ENCODE results near the gene UBA6. TPM values are rescaled to one million over a fixed set of nuclear protein-coding genes. Genes with fewer than 3 reads are reported as not detected.
A peak's percentile ranks its signal among the peaks of the same experiment; 100 is the strongest.

UBA6 gene
- total RNA-seq, 2 donors from 2014 or later = 12.5 to 13.7 TPM

- TF ChIP-seq, protein P1, sequence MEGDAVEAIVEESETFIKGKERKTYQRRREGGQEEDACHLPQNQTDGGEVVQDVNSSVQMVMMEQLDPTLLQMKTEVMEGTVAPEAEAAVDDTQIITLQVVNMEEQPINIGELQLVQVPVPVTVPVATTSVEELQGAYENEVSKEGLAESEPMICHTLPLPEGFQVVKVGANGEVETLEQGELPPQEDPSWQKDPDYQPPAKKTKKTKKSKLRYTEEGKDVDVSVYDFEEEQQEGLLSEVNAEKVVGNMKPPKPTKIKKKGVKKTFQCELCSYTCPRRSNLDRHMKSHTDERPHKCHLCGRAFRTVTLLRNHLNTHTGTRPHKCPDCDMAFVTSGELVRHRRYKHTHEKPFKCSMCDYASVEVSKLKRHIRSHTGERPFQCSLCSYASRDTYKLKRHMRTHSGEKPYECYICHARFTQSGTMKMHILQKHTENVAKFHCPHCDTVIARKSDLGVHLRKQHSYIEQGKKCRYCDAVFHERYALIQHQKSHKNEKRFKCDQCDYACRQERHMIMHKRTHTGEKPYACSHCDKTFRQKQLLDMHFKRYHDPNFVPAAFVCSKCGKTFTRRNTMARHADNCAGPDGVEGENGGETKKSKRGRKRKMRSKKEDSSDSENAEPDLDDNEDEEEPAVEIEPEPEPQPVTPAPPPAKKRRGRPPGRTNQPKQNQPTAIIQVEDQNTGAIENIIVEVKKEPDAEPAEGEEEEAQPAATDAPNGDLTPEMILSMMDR (IDR thresholded peaks at IDR 0.05) = no peak
- TF ChIP-seq POLR2A (IDR thresholded peaks at IDR 0.05) = no peak
- Histone ChIP-seq H3K27me3 (no peaks in the 10 kb centered on the region), H3K36me3 (replicated peaks in 1 of 2; ENCODE audit: insufficient read depth in 1 of 2, low read depth in 2 of 2) (no peaks in the 10 kb centered on the region), H3K4me3 (no peak overlapping the region), H3K4me1 (peaks cover 15% of the 10 kb centered on the region), H3K9me3 (no peaks in the 10 kb centered on the region), H3K27ac (no peak overlapping the region)
- DNase-seq (no peak), ATAC-seq (no peak)
- WGBS, 2 donors = 92 to 97% methylated on average over 5 of the region's 5 CpGs
- intact Hi-C loops (cut with DNase I) = no loop called here
These were observed 22.4 kb upstream of the UBA6 start for GRCh38 chr4:67723341-67723740.

- 93 to 95% methylated on average over 9 of the region's 9 CpGs for WGBS, 2 donors
- DNase-seq = no peak
- H3K27me3 ChIP-seq = no peaks in the 10 kb centered on the region
- ATAC-seq = no peak
- H3K9me3 ChIP-seq = no peaks in the 10 kb centered on the region
- H3K4me3 ChIP-seq = no peak overlapping the region
- H3K4me1 ChIP-seq = peaks cover 15% of the 10 kb centered on the region
- TF ChIP-seq, protein P1 (IDR thresholded peaks at IDR 0.05) = no peak
- TF ChIP-seq POLR2A (IDR thresholded peaks at IDR 0.05) = no peak
- no peaks in the 10 kb centered on the region for H3K36me3 ChIP-seq (replicated peaks in 1 of 2; ENCODE audit: insufficient read depth in 1 of 2, low read depth in 2 of 2)
- intact Hi-C loops (cut with DNase I) = no loop called here
- no peak overlapping the region for H3K27ac ChIP-seq
These were observed 21.0 kb upstream of the UBA6 start for GRCh38 chr4:67721770-67722597.

GRCh38 chr4:67721315-67721769 is 20.4 kb upstream of the UBA6 start:
- no peak overlapping the region for H3K27ac ChIP-seq
- peaks cover 15% of the 10 kb centered on the region for H3K4me1 ChIP-seq
- intact Hi-C loops (cut with DNase I) = no loop called here
- no peak for DNase-seq
- H3K9me3 ChIP-seq = no peaks in the 10 kb centered on the region
- TF ChIP-seq, protein P1 (IDR thresholded peaks at IDR 0.05) = no peak
- no peak for TF ChIP-seq POLR2A (IDR thresholded peaks at IDR 0.05)
- no peaks in the 10 kb centered on the region for H3K27me3 ChIP-seq
- no peak overlapping the region for H3K4me3 ChIP-seq
- ATAC-seq = no peak
- 92 to 96% methylated on average over 3 of the region's 3 CpGs for WGBS, 2 donors
- no peaks in the 10 kb centered on the region for H3K36me3 ChIP-seq (replicated peaks in 1 of 2; ENCODE audit: insufficient read depth in 1 of 2, low read depth in 2 of 2)

- no peak overlapping the region for H3K4me3 ChIP-seq
- TF ChIP-seq, protein P1 (IDR thresholded peaks at IDR 0.05) = no peak
- TF ChIP-seq POLR2A (IDR thresholded peaks at IDR 0.05) = no peak
- intact Hi-C loops (cut with DNase I) = no loop called here
- H3K27me3 ChIP-seq = no peaks in the 10 kb centered on the region
- no peak overlapping the region for H3K27ac ChIP-seq
- 26 to 44% methylated on average over 3 of the region's 3 CpGs for WGBS, 2 donors
- ATAC-seq (peak; percentile 52), DNase-seq (peak in 1 of 4 donors; percentile 11)
- peaks cover 11% of the 10 kb centered on the region for H3K4me1 ChIP-seq
- H3K36me3 ChIP-seq (replicated peaks in 1 of 2; ENCODE audit: insufficient read depth in 1 of 2, low read depth in 2 of 2) = no peaks in the 10 kb centered on the region
- no peaks in the 10 kb centered on the region for H3K9me3 ChIP-seq
These were observed 19.1 kb upstream of the UBA6 start for GRCh38 chr4:67719953-67720617.
